ENCODE data around the gene OR4D9. TPM values are rescaled to one million over a fixed set of nuclear protein-coding genes. Genes with fewer than 3 reads are reported as not detected.

The OR4D9 gene
- total RNA-seq = not detected in 2 replicates

GRCh38 chr11:59510941-59511589 is at the start of gene OR4D9:
OR4D9 (plus strand) TSS chr11:59511539; CDS start chr11:59514913, 3,374 bp downstream.

DNA sequence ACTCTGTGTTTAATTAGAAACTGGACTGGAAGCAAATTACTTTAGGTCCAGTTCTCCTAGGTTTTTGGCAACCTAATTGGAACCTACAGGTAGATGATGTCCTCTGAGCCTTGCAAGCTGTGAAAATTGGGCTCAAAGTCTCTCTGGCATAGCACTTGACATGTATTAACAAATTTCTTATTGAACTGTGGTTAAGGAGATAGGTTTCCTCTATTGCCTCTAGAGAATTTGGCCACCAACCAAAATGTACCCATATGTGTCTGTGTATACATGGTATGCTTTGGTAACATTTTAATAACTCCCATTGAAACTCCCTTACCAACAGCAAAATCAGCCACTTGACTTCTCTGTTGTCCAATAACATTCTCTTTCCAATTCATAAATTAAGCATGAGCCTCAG is 38.3 kb upstream of the OR4D9 start, which contains the start of gene OR4D10:
TSS of gene OR4D10 (plus strand) at position 301 of the 400 bp plus-strand sequence. CDS start 4,115 bp downstream, outside the sequence.

DNA sequence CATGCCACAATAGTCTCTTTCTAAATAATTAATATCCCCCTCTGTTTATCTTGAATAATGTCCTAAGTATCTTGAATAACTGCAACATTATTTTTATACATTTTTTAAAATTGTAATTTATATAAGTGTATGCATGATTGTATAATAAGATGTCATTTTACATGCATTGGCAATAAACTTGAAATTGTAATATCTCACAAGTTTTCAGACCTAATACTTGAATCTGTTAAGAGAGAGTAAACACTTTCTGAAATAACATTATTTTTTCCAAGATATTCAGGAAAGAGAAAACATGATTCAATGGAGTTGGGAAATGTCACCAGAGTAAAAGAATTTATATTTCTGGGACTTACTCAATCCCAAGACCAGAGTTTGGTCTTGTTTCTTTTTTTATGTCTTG is 8.1 kb upstream of the OR4D9 start, which contains the start of gene OR4D11:
TSS of gene OR4D11 (plus strand) at position 301 of the 400 bp plus-strand sequence. CDS start at position 301, 0 bp downstream.

Other genes with a start within 250 kb of the OR4D9 start
- gene OR5AN1, start 152.6 kb upstream of the OR4D9 start, total RNA-seq = not detected in 2 replicates
- gene OR5A2, start 85.1 kb upstream of the OR4D9 start, total RNA-seq = not detected in 2 replicates
- gene OR5A1, start 75.1 kb upstream of the OR4D9 start, total RNA-seq = not detected in 2 replicates
- gene OR4D6, start 54.6 kb upstream of the OR4D9 start, total RNA-seq = not detected in 2 replicates
- not detected in 2 replicates for gene OR4D10, start 38.2 kb upstream of the OR4D9 start, total RNA-seq
- not detected in 2 replicates for gene OR4D11, start 8.0 kb upstream of the OR4D9 start, total RNA-seq
- gene OSBP, start 104.2 kb downstream of the OR4D9 start, total RNA-seq = 26.5 and 27.1 TPM in 2 replicates
- gene PATL1, start 157.5 kb downstream of the OR4D9 start, total RNA-seq = 4.0 and 7.2 TPM in 2 replicates
- not detected in 2 replicates for gene OR10V1, start 202.3 kb downstream of the OR4D9 start, total RNA-seq
- gene STX3, start 243.8 kb downstream of the OR4D9 start, total RNA-seq = 40.3 and 55.2 TPM in 2 replicates

Data from tracheal epithelial cell (primary cell).